Suppressor macrophage treated with lipopolysaccharide for 1 hour (primary cell): ENCODE data around the gene PCTP.
A peak's percentile ranks its signal among the peaks of the same experiment; 100 is the strongest.

ENCODE experiments used
- DNase-seq, 3 donors: peaks; one replicate each; pipeline ENCODE4 v3.0.0-alpha.2; 2020 to 2022

The PCTP gene

GRCh38 chr17:55727920-55728319 is 22.9 kb upstream of the PCTP start:
- DNase-seq: no peak

DNA sequence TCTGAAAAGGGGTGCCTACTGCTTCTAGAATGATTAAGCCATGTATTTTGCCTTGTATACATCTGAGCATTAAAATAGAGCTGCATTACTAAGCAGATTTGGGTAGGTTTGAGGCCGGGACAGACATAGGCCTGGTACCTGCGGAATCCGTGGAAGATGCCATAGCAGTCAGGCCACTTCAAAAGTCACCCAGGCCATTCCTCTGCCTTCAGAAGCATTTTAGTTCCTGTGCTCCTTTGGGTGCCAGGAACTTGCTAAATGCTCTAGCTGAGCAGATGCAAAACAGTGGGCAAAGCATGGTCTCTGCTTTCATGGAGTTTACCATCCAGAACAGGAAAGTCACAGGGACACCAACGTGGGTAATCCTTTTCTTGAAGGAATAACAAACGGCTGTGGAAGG is 22.5 kb upstream of the PCTP start:
- no peak for DNase-seq

DNA sequence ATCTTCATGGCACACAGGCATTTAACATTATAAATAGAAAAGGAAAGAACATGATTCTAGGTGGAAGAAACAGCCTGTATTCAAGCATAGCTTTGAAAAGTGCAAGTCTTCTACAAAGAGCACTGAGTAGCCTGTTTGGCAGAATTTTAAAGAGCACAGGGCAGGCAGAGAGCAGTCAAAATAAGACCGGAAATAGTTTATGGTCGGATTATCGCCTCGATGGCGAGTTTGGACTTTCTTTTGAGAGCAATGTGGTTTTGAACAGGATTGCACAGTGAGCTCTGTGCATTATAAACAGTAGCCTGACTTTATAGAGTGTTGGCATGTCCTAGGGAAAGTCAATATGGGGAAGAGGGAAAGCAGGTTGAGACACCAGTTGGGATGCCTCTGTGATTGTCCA is 22.0 kb upstream of the PCTP start:
- DNase-seq: no peak

GRCh38 chr17:55729484-55729883 is 21.4 kb upstream of the PCTP start:
- no peak for DNase-seq

- no peak for DNase-seq
Observed at GRCh38 chr17:55730380-55730779, 20.5 kb upstream of the PCTP start.

DNA sequence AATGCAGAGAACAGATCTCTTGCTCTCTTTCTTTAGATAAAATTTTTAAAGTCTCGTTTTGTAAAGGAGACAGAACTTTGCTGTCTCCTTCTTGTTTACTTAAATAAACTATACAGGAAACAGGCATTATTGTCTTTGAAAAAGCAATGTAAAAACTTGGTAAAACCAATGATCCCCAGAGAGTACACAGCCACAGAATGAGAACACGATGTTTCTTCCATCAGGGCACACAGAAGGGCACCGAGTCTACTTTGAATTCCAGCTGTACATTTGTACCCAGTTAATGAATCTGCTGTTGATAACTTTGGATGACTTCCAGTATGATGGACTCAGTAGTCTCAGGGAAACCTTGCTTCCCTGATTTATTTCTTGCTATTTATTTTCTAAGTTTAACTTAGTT is 20.0 kb upstream of the PCTP start:
- no peak for DNase-seq

GRCh38 chr17:55731586-55732250 is 19.1 kb upstream of the PCTP start:
- peak in 1 of 3 donors; percentile 11 for DNase-seq

DNA sequence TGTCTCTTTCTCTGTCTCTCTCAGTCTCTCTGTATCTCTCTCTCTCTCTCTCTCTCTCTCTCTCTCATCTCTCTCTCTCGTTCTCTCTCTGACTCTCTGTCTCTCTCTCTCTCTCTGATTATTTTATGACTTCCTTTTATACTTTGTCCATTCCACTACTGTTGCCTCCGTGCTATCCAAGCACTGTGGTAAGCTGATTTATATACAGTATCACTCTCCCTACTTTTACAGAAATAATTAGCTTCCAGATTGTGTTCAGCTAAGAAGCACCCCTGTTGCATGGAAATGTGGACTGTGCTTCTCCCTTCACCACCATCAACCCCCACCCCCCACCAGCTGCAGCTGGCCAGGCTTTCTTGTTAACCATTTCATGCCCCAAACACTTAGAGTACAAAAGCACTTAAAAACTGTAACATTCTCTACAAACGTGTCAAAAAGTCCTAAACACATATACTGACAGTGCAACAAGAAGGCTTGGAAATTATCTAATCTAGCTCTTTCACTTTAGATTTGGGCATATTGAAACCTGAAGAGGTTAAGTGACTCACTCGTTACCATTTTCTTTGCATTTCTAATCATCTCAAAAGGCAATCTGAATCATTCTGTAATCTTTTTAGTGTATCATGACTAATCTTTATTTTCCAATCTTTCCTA is 16.6 kb upstream of the PCTP start:
- DNase-seq: no peak

DNA sequence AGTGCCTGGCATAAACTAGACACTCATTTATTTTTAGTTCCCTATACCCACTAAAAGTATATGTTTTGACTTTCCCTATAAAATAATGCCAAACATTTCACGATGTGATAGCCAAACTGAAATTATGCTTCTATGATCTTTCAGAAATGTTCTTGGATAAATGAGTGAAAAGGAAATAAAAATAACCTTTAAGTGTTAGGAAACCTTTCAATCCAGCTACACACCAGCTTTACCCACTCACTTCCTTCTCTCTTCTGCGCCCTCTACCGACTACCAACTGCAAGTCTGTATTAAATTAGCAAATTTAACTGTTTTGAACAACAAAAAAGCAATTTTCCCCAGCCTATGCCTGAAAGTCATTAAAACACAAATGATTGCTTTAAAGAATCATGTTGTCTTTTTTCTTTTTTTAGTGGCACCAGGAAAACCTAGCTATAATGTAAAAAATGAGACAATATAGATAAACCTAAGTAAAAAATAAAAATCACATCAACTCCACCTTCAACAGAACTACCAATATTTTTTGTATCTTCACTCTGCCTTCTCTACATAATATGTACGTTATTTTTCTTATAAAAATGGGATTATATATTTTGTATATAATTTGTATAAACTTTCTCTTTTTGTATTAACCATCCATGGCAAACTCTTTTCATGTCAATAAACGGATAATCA is 15.0 kb upstream of the PCTP start:
- peak; percentile 76 to 80 (median 77) for DNase-seq

GRCh38 chr17:55737976-55738501 is 12.8 kb upstream of the PCTP start:
- no peak for DNase-seq

GRCh38 chr17:55740511-55741355 is 10.1 kb upstream of the PCTP start:
- no peak for DNase-seq

DNA sequence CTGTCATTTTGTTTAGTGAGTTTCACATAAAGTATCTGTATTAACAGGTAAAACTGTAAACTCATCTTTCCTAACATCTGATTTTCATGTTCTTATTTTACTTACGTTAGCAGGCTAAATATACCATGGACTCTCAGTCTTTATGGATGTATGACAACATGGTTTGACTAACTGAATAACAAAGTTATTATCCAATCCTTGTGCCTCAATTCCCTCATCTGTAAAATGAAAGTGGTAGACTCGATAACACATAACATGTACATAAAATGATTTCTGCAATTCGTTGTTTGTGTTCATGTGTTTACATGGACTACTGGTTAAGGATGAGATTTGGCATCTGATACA is 9.5 kb upstream of the PCTP start:
- DNase-seq: no peak

GRCh38 chr17:55742272-55743102 is 8.4 kb upstream of the PCTP start:
- DNase-seq: no peak

GRCh38 chr17:55743103-55743679 is 7.7 kb upstream of the PCTP start:
- DNase-seq: no peak

GRCh38 chr17:55745258-55745657 is 5.6 kb upstream of the PCTP start:
- DNase-seq: no peak

- no peak for DNase-seq
Observed at GRCh38 chr17:55746466-55746865, 4.4 kb upstream of the PCTP start.

DNA sequence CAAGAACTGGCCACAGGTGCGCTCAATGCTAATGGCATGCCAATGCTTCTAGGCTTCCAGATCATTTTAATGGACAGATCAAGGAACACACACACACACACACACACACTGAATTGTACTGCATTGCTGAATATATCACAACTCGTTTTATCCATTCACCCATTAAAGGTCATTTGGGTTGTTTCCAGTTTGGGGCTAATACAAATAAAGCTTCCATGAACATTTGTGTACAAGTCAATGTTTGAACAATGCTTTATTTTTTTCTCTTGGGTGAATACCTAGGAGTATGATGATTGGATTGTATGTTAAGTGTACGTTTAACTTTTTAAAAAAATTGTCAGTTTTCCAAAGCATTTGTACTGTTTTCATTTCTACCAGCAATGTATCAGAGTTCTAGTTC is 3.6 kb upstream of the PCTP start:
- DNase-seq: no peak

- DNase-seq: peak; percentile 34 to 62 (median 38)
Observed at GRCh38 chr17:55748841-55749240, 2.0 kb upstream of the PCTP start.

DNA sequence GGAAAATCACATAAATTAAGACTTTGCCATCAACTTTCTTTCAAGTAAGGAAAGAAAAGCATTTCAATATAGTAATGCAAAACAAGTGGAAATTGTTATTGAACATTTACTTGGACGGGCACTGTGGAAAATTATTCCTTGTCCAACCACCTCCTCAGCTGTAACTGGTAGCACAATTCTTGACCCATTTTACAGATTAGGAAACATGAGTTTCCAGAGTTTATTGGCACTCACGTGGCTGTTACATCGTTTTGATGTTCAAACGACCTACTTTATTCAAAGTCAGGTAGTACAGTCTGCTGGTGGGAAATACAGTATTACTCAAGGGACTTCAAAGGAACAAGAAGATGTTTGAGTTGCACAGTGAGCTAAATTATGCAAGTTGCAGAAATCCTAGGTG is 866 bp upstream of the PCTP start:
- no peak for DNase-seq

DNA sequence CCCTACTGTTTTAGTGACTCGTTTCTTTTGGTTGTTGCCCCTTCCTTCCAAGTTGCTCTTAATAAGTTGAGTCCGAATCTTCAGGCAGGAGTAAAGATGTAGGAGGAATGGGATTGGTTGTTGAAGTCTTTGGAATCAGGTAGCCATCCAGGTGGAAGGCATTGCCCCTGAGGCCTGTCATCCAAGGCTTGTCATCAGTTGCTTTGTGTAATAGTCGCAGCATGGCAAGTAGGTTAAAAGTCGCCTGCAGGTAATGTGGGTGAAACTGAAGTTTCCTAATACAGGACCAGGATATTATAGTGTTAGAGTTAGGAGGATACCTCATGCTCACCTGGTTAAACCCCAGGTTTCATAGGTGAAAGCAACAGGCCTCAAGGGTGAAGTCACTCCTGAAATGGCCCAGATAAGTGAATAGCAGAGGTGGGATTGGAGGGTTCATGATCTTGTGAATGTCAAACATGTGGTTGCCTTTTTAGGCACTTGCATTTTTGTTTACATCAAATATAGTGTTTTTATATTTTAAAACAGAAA is 934 bp downstream of the PCTP start:
- no peak for DNase-seq

DNA sequence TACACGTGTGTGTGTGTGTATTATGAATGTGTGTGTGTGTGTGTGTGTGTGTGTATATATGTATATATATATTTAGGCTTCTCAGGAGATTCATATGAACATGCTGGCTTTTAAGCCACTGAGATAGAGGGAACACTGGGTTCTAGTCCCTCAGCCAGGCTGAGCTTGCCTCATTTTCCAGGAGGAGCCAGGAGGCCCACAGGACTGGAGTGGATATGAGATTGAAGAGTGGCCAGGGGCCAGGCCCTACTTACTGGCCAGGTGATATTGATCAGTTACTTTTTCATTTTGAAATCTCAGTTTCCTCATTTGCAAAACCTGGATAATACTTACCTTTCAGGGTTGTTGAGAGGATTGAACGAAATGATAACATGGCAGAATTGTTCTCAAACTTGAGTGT is 5.8 kb downstream of the PCTP start:
- no peak for DNase-seq

DNA sequence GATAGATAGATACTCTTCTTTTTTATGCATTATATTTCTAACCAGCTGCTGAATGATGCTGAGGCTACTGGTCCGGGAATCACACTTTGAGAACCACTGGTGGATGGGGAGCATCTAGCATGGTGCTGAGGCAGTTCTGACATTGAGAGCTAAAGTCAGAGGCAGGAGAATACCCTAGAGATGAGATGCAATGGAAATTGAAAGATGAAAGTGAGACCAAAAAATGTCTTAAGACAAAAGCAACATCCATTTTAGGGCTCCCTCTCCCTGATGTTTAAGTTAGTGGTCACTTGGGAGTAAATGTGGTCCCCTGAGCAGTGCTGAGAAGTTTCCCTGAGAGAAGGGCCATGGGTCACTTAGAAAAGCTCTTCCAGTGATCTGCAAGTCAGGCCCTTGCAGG is 6.8 kb downstream of the PCTP start:
- no peak for DNase-seq
